ENCODE results near the gene MMP11.

MMP11 gene

DNA sequence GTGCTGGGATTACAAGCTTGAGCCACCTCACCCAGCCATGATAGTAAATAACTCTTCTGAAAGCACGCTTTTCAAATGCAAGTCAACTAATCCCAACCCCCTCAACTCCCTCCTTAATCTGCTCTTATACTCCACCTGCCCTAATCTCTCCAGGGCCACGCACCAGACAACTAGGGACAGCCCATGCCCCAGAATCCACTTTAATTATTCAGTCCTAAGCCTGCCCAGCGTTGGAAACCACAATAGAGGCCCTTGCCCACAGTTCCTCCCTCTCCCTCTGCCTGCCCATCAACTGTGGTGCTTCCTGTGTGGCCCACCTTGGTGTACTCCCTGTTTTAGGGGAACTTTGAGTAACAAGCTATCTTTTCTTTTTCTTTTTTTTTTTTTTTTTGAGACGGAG lies 15.8 kb upstream of the MMP11 start:
- Histone ChIP-seq H3K27ac (replicated peaks) (no peak overlapping the region), H3K27me3 (ENCODE audit: insufficient read depth, poor library complexity, severe bottlenecking) (no peaks in the 10 kb centered on the region), H3K4me3 (replicated peaks; ENCODE audit: insufficient read depth, low read length) (no peak overlapping the region)
- TF ChIP-seq POLR2AphosphoS5 (IDR thresholded peaks at IDR 0.05; ENCODE audit: low read depth), result no peak
- TF ChIP-seq SPI1 (IDR thresholded peaks at IDR 0.05; ENCODE audit: borderline replicate concordance, low read depth), result peak; percentile 18; the same call in 1 of the 2 replicates
- peak in 1 of 2 experiments; percentile 16 for DNase-seq (ENCODE audit: low read depth in 1 of 2, low spot score in 1 of 2)

DNA sequence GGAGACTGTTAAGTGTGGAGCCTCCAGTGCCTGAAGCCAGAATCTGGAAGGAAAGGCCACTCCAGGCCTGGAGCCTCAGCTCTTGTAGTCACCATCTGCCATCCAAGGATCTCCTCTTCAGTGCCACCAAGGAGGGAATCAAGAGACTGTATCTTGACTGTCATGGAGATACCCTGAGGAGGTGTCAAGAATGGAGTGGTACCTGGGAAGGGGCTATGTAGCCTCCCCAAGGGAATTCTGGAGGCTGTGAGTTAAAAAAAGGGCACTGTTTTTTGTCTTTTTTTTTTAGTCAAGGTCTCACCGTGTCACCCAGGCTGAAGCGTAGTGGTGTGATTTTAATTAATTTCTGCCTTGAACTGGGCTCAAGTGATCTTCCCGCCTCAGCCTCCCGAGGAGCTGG lies 13.1 kb upstream of the MMP11 start:
- TF ChIP-seq, protein P1, sequence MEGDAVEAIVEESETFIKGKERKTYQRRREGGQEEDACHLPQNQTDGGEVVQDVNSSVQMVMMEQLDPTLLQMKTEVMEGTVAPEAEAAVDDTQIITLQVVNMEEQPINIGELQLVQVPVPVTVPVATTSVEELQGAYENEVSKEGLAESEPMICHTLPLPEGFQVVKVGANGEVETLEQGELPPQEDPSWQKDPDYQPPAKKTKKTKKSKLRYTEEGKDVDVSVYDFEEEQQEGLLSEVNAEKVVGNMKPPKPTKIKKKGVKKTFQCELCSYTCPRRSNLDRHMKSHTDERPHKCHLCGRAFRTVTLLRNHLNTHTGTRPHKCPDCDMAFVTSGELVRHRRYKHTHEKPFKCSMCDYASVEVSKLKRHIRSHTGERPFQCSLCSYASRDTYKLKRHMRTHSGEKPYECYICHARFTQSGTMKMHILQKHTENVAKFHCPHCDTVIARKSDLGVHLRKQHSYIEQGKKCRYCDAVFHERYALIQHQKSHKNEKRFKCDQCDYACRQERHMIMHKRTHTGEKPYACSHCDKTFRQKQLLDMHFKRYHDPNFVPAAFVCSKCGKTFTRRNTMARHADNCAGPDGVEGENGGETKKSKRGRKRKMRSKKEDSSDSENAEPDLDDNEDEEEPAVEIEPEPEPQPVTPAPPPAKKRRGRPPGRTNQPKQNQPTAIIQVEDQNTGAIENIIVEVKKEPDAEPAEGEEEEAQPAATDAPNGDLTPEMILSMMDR (IDR thresholded peaks at IDR 0.05; ENCODE audit: insufficient read depth, low read length), result no peak
- no peak for TF ChIP-seq POLR2AphosphoS5 (IDR thresholded peaks at IDR 0.05; ENCODE audit: low read depth)
- no peak for TF ChIP-seq GABPA (IDR thresholded peaks at IDR 0.05; ENCODE audit: low read depth)
- TF ChIP-seq, protein P2, sequence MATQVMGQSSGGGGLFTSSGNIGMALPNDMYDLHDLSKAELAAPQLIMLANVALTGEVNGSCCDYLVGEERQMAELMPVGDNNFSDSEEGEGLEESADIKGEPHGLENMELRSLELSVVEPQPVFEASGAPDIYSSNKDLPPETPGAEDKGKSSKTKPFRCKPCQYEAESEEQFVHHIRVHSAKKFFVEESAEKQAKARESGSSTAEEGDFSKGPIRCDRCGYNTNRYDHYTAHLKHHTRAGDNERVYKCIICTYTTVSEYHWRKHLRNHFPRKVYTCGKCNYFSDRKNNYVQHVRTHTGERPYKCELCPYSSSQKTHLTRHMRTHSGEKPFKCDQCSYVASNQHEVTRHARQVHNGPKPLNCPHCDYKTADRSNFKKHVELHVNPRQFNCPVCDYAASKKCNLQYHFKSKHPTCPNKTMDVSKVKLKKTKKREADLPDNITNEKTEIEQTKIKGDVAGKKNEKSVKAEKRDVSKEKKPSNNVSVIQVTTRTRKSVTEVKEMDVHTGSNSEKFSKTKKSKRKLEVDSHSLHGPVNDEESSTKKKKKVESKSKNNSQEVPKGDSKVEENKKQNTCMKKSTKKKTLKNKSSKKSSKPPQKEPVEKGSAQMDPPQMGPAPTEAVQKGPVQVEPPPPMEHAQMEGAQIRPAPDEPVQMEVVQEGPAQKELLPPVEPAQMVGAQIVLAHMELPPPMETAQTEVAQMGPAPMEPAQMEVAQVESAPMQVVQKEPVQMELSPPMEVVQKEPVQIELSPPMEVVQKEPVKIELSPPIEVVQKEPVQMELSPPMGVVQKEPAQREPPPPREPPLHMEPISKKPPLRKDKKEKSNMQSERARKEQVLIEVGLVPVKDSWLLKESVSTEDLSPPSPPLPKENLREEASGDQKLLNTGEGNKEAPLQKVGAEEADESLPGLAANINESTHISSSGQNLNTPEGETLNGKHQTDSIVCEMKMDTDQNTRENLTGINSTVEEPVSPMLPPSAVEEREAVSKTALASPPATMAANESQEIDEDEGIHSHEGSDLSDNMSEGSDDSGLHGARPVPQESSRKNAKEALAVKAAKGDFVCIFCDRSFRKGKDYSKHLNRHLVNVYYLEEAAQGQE (IDR thresholded peaks at IDR 0.05; ENCODE audit: insufficient replicate concordance, low read depth), result no peak
- TF ChIP-seq SPI1 (IDR thresholded peaks at IDR 0.05; ENCODE audit: borderline replicate concordance, low read depth), result no peak
- no peak for DNase-seq (ENCODE audit: low read depth in 1 of 2, low spot score in 1 of 2)
- H3K4me3 ChIP-seq (replicated peaks; ENCODE audit: insufficient read depth, low read length), result no peak overlapping the region
- no peak overlapping the region for H3K27ac ChIP-seq (replicated peaks)
- H3K27me3 ChIP-seq (ENCODE audit: insufficient read depth, poor library complexity, severe bottlenecking), result no peaks in the 10 kb centered on the region

DNA sequence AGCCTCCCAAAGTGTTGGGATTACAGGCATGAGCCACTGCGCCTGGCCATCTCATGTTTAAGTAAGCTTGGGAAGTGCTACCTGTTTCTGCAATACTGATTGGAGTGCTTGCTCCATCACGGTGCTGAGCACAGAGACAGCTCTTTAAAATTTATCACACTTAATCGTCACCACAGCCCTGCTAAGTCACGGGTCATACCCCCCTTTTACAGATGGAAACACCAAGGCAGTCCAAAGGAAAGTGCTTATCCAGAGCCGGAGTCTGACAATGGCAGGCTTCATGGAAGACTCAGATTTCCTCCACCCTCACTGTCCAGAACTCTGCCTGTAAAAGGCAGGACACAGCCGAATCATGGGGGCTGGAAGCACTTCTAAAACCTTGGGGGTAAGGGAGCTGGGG lies 12.6 kb upstream of the MMP11 start:
- TF ChIP-seq, protein P2 (IDR thresholded peaks at IDR 0.05; ENCODE audit: insufficient replicate concordance, low read depth), result no peak
- TF ChIP-seq SPI1 (IDR thresholded peaks at IDR 0.05; ENCODE audit: borderline replicate concordance, low read depth) (no peak), POLR2AphosphoS5 (IDR thresholded peaks at IDR 0.05; ENCODE audit: low read depth) (no peak)
- TF ChIP-seq, protein P1 (IDR thresholded peaks at IDR 0.05; ENCODE audit: insufficient read depth, low read length), result no peak
- Histone ChIP-seq H3K4me3 (replicated peaks; ENCODE audit: insufficient read depth, low read length) (no peak overlapping the region), H3K27me3 (ENCODE audit: insufficient read depth, poor library complexity, severe bottlenecking) (no peaks in the 10 kb centered on the region), H3K27ac (replicated peaks) (no peak overlapping the region)
- DNase-seq (ENCODE audit: low read depth in 1 of 2, low spot score in 1 of 2), result no peak

DNA sequence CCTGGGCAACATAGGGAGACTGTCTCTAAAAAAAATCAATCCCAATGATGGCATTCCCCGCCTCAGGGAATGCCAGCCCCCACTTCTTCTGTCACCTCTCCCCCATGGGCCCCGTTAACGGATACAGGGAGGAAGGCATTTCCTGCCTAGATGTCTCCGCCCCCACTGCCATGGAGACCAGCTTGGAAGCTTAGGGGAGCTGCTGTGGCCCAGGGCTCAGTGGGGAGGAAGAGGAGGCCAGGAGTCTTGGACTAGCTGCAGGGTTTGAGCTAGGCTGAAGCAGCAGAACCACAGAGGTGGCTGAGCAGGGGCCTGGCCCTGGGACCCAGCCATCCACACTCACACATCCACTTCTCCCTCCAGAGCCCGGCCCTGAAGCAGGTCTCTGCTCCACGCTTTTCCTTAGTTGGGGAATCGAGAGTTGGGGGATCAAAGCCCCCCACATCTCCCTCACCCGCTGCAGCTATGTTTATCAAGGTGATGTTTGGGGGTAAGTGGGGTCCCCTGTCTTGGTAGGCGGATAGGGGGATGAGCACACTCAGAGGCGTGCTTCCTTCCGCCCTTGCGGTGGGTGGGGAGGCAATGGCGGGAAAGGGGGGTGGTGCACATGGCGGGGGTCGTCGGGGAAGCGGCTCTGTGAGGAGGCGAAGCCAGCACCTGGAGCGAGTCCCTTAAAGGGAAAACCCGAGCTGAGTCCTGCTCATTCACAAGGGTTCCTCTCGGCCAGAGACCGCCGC lies 9.6 kb upstream of the MMP11 start, which contains the start of gene C22orf15:
Gene C22orf15, plus strand, starts transcription at position 149 of the 737 bp plus-strand sequence. Its CDS starts 317 bp downstream, at position 466.
- DNase-seq (ENCODE audit: low read depth in 1 of 2, low spot score in 1 of 2), result no peak
- Histone ChIP-seq H3K27me3 (ENCODE audit: insufficient read depth, poor library complexity, severe bottlenecking) (no peaks in the 10 kb centered on the region), H3K4me3 (replicated peaks; ENCODE audit: insufficient read depth, low read length) (no peak within 1 kb of the TSS), H3K27ac (replicated peaks) (no peak within 1 kb of the TSS)
- TF ChIP-seq, protein P2 (IDR thresholded peaks at IDR 0.05; ENCODE audit: insufficient replicate concordance, low read depth), result no peak
- TF ChIP-seq POLR2AphosphoS5 (IDR thresholded peaks at IDR 0.05; ENCODE audit: low read depth) (no peak), GABPA (IDR thresholded peaks at IDR 0.05; ENCODE audit: low read depth) (no peak), SPI1 (IDR thresholded peaks at IDR 0.05; ENCODE audit: borderline replicate concordance, low read depth) (no peak)
- TF ChIP-seq, protein P1 (IDR thresholded peaks at IDR 0.05; ENCODE audit: insufficient read depth, low read length), result no peak

Data from HL-60 (cell line).